ENCODE data around the gene TMEM87A.

Gene TMEM87A

DNA sequence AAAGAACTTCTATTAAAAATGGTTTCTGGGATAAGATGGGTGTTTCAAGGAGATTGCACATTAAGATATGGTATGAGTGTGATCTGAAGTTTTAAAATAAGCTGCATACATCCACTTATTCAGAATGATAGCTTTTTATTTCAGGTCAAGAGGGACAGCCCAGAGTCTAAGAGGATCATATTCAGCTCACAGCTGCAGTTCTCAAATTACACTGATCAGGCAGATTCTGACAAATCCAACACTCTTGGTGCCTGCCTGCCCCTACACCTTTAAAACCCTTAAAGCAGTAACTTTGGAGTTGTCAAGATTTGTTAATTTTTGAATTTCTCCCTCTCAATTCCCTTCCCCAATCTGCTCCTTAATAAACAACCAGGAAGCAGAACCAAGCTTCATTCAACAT, 9.1 kb upstream of the TMEM87A start:
- no peak for DNase-seq (ENCODE audit: low read depth)
- TF ChIP-seq, protein P1, sequence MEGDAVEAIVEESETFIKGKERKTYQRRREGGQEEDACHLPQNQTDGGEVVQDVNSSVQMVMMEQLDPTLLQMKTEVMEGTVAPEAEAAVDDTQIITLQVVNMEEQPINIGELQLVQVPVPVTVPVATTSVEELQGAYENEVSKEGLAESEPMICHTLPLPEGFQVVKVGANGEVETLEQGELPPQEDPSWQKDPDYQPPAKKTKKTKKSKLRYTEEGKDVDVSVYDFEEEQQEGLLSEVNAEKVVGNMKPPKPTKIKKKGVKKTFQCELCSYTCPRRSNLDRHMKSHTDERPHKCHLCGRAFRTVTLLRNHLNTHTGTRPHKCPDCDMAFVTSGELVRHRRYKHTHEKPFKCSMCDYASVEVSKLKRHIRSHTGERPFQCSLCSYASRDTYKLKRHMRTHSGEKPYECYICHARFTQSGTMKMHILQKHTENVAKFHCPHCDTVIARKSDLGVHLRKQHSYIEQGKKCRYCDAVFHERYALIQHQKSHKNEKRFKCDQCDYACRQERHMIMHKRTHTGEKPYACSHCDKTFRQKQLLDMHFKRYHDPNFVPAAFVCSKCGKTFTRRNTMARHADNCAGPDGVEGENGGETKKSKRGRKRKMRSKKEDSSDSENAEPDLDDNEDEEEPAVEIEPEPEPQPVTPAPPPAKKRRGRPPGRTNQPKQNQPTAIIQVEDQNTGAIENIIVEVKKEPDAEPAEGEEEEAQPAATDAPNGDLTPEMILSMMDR (IDR thresholded peaks at IDR 0.05; ENCODE audit: insufficient read depth, low read depth, low read length, missing control alignments): no peak
- H3K4me3 ChIP-seq (ENCODE audit: low read depth, low read length): no peak overlapping the region

- H3K4me3 ChIP-seq (ENCODE audit: low read depth, low read length): no peak overlapping the region
- DNase-seq (ENCODE audit: low read depth): peak; percentile 9
- TF ChIP-seq, protein P1 (IDR thresholded peaks at IDR 0.05; ENCODE audit: insufficient read depth, low read depth, low read length, missing control alignments): no peak
Observed at GRCh38 chr15:42279234-42279723, 6.0 kb upstream of the TMEM87A start.

GRCh38 chr15:42276762-42277161, 3.5 kb upstream of the TMEM87A start:
- H3K4me3 ChIP-seq (ENCODE audit: low read depth, low read length): no peak overlapping the region
- TF ChIP-seq, protein P1 (IDR thresholded peaks at IDR 0.05; ENCODE audit: insufficient read depth, low read depth, low read length, missing control alignments): no peak
- no peak for DNase-seq (ENCODE audit: low read depth)

DNA sequence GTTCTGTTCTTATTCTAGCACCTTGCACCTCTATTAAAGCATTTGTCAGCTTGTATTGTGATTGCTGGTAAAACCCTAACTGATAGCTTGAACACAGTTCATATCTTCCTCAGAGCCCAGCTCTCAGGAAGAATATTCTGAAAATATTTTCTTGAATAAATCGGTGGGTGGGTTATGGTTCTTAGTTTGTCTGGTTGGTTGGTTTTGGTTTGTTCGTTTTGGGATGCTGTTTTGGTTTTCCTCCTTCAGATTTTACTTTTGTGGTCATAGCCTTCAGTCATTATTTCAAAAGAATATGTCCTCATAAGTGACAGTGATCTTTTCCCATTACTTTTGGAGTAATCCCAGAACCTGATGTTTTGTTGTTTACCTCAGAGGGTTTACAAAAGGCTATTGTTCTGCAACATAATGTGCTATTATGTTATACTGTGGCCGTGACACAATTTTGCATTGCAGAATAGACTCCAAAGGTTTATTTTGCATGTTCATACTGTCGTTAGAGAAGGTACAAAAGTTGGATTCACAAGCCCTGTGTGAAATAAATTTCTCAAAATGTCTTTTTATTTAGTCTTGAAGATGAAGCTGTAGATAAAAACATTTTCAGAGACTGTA, 2.7 kb upstream of the TMEM87A start:
- TF ChIP-seq, protein P1 (IDR thresholded peaks at IDR 0.05; ENCODE audit: insufficient read depth, low read depth, low read length, missing control alignments): no peak
- no peak for DNase-seq (ENCODE audit: low read depth)
- peak overlapping the region; percentile 72 for H3K4me3 ChIP-seq (ENCODE audit: low read depth, low read length)

GRCh38 chr15:42274702-42274989, 1.4 kb upstream of the TMEM87A start:
- peak overlapping the region; percentile 72 for H3K4me3 ChIP-seq (ENCODE audit: low read depth, low read length)
- DNase-seq (ENCODE audit: low read depth): no peak
- TF ChIP-seq, protein P1 (IDR thresholded peaks at IDR 0.05; ENCODE audit: insufficient read depth, low read depth, low read length, missing control alignments): no peak

DNA sequence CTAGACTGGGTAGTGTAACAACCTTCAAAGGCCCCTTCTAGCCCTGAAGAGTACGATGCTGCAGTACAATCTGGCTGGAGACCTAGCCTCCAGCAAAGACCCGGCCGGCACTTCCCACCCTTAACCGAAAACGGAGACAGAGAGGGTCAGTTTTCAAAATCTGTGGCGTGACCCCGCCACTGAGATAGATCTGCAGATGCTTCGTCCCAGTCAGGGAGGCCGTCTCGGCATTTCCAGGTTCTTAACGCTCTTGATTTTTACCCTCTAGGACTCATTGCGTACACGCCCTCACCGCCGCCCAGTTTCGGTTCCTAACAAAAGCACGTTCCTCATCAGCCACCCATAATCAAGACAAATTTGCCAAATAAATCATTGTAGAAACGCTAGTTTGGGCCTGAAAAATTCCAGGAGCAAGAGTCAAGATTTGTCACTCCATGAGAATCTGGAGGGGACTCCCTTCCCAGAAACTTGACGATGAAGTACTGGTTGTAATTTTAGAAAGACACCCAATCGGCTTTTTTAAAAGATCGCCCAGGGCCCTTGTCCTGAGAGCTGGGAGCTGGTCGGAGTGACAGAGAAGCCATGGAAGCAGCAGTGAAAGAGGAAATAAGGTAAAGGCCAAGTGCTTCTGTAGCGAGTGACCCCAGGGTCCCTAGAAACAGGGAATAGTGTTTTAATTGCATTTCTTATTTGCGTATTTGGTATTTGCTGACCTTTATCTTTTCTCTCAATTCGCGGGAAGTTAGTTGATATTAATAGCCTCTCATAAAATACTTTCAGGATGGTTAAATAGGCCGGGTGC, 868 bp upstream of the TMEM87A start:
- peak; percentile 79 for DNase-seq (ENCODE audit: low read depth)
- H3K4me3 ChIP-seq (ENCODE audit: low read depth, low read length): peak overlapping the region; percentile 72
- TF ChIP-seq, protein P1 (IDR thresholded peaks at IDR 0.05; ENCODE audit: insufficient read depth, low read depth, low read length, missing control alignments): no peak

Measured in GM12865 (cell line).